A673 (cell line): Measurements from ENCODE around the gene NQO1. TPM values are rescaled to one million over a fixed set of nuclear protein-coding genes. Genes with fewer than 3 reads are reported as not detected.

Source experiments
- BruUV-seq: library from RNA; stranded (reverse); fragments of 400-500 nt; replicated peaks from 2 replicates; lab custom pipeline; 2021; lab: Mats Ljungman, UMichigan
- CTCF ChIA-PET: fragments of 300-600 bp; sonication (Branson Sonifier 250); formaldehyde crosslinking; loops from one replicate; lab custom pipeline; 2022; ENCODE audit warnings: antibody characterized with exemption; lab: Charles Lee
- POLR2A ChIA-PET: fragments of 300-600 bp; sonication (Branson Sonifier 250); formaldehyde crosslinking; loops from one replicate; lab custom pipeline; 2022; ENCODE audit warnings: antibody characterized with exemption; ENCODE audit not compliant: low non-redundant PET; lab: Charles Lee
- DNase-seq: peaks from one replicate; pipeline ENCODE4 v3.0.0-alpha.2; 2015; ENCODE audit warnings: low spot score
- H3K27ac ChIP-seq: fragments of 200-600 bp; sonication (generic); 2 replicates; pipeline ENCODE4 v1.5.1; 2016; ENCODE audit warnings: mixed run types, low read depth, mild to moderate bottlenecking, mixed read lengths, antibody characterized with exemption, low read length; ENCODE audit not compliant: poor library complexity, severe bottlenecking
- H3K27me3 ChIP-seq: fragments of 200-600 bp; sonication (generic); replicated peaks from 2 replicates; pipeline ENCODE4 v1.6.1; 2017; ENCODE audit warnings: mixed run types, low read depth, mild to moderate bottlenecking, mixed read lengths, antibody characterized with exemption, low read length; ENCODE audit not compliant: insufficient read depth, poor library complexity
- H3K36me3 ChIP-seq: fragments of 200-600 bp; sonication (generic); 2 replicates; pipeline ENCODE4 v1.6.1; 2016; ENCODE audit warnings: mixed run types, mild to moderate bottlenecking, mixed read lengths, antibody characterized with exemption, low read length; ENCODE audit not compliant: insufficient read depth, poor library complexity, severe bottlenecking
- H3K4me1 ChIP-seq: fragments of 200-600 bp; sonication (generic); 2 replicates; pipeline ENCODE4 v1.6.1; 2017; ENCODE audit warnings: mixed run types, mild to moderate bottlenecking, mixed read lengths, antibody characterized with exemption, low read length; ENCODE audit not compliant: insufficient read depth, poor library complexity, severe bottlenecking
- H3K4me3 ChIP-seq: fragments of 200-600 bp; sonication (generic); 2 replicates; pipeline ENCODE4 v1.5.1; 2016; ENCODE audit warnings: low read depth, mixed run types, mild to moderate bottlenecking, mixed read lengths, low read length; ENCODE audit not compliant: poor library complexity, severe bottlenecking
- H3K9me3 ChIP-seq: fragments of 200-600 bp; sonication (generic); 2 replicates; pipeline ENCODE4 v1.6.1; 2016; ENCODE audit warnings: mixed run types, low read depth, mild to moderate bottlenecking, mixed read lengths, antibody characterized with exemption, low read length; ENCODE audit not compliant: poor library complexity, severe bottlenecking
- EZH2 ChIP-seq: fragments of 200-600 bp; sonication (generic); IDR thresholded peaks from 2 replicates; pipeline ENCODE4 v1.6.1; 2017; ENCODE audit warnings: borderline replicate concordance, low read depth, mild to moderate bottlenecking, mixed read lengths, antibody characterized with exemption, low read length; ENCODE audit not compliant: poor library complexity, severe bottlenecking
- intact Hi-C: fragments of 100-400 bp; cut with micrococcal nuclease; formaldehyde crosslinking; loops from one replicate; pipeline ENCODE4 v1.10.0; 2022; ENCODE audit not compliant: unreplicated experiment
- total RNA-seq: library from RNA; stranded (reverse); gene quantifications from 2 replicates; pipeline ENCODE4 v1.2.3, GENCODE V29; 2021
- TF ChIP-seq, protein P1 (sequence below): fragments of 300-800, 200-600 bp; sonication (generic); conservative IDR thresholded peaks from 2 replicates; pipeline ENCODE4 v1.5.1; 2017; ENCODE audit warnings: low read depth, mild to moderate bottlenecking, antibody characterized with exemption, low read length, moderate library complexity, mixed read lengths

The NQO1 gene
- total RNA-seq, 1 experiment from 2014 or later, result 61.7 TPM

DNA sequence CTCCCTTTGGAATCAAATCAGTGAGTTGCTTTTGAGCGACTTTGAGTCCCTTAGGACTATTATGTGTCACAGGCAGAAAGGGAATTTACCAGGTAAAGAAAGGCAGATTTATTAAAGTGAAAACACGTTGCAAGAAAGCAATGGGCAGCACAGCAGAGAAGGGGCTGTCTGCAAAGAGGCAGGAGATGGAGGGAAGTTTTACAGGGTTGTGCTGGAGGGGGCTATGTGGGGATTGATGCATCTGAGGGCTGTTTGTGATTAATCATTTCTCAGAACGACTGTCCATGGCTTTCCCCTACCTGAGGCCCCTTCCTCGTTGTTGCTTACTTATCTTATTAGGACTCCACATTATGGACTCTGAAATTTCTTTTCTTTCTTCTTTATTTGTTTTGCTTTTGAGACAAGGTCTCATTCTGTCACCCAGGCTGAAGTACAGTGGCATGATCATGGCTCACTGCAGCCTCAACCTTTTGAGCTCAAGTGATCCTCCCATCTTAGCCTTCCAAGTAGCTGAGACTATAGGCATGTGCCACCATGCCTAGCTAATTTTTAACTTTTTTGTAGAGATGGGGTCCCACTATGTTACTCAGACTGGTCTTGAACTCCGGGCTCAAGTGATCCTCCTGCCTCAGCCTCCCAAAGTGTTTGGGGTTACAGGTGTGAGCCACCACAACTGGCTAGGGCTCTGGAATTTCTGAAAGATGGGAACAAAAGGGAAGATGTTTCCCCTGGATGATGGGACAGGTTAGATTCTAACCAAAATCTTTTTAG, 41.3 kb upstream of the NQO1 start:
- TF ChIP-seq EZH2, result no peak
- TF ChIP-seq, protein P1, sequence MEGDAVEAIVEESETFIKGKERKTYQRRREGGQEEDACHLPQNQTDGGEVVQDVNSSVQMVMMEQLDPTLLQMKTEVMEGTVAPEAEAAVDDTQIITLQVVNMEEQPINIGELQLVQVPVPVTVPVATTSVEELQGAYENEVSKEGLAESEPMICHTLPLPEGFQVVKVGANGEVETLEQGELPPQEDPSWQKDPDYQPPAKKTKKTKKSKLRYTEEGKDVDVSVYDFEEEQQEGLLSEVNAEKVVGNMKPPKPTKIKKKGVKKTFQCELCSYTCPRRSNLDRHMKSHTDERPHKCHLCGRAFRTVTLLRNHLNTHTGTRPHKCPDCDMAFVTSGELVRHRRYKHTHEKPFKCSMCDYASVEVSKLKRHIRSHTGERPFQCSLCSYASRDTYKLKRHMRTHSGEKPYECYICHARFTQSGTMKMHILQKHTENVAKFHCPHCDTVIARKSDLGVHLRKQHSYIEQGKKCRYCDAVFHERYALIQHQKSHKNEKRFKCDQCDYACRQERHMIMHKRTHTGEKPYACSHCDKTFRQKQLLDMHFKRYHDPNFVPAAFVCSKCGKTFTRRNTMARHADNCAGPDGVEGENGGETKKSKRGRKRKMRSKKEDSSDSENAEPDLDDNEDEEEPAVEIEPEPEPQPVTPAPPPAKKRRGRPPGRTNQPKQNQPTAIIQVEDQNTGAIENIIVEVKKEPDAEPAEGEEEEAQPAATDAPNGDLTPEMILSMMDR, result no peak
- H3K27me3 ChIP-seq, result no peaks in the 10 kb centered on the region
- CTCF ChIA-PET, result no interaction called here

DNA sequence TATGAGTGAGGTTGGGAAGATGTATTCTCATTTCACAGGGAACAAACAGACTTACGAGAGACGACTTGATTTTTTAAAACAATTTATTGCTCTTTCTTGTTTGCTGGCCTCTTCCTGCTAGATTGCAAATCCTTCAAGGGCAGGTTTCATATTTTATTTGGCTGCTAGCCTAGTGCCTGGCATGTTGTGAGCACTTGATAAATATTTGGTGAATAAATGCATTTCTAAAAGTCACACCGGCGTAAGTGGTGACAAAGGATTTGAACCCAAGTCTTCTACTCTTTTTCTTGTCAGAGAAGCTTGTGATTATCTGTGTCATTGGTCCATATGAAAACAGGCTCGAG, 37.2 kb upstream of the NQO1 start:
- Histone ChIP-seq H3K27me3 (no peaks in the 10 kb centered on the region), H3K27ac (peak overlapping the region; percentile 78), H3K4me1 (no peaks in the 10 kb centered on the region), H3K4me3 (peak overlapping the region; percentile 89), H3K9me3 (no peaks in the 10 kb centered on the region), H3K36me3 (no peaks in the 10 kb centered on the region)
- CTCF ChIA-PET, result no interaction called here
- no peak for TF ChIP-seq EZH2
- TF ChIP-seq, protein P1, result no peak
- DNase-seq, result no peak
- BruUV-seq, result no TSS peak
- POLR2A ChIA-PET, result no interaction called here
- intact Hi-C loops, result no loop called here

More for the DNA sequence above, 41.3 kb upstream of the NQO1 start:
- Histone ChIP-seq H3K4me3 (no peak overlapping the region), H3K27ac (no peak overlapping the region), H3K9me3 (no peaks in the 10 kb centered on the region), H3K4me1 (no peaks in the 10 kb centered on the region), H3K36me3 (no peaks in the 10 kb centered on the region)
- BruUV-seq, result no TSS peak
- intact Hi-C loops, result no loop called here
- POLR2A ChIA-PET, result no interaction called here
- no peak for DNase-seq

DNA sequence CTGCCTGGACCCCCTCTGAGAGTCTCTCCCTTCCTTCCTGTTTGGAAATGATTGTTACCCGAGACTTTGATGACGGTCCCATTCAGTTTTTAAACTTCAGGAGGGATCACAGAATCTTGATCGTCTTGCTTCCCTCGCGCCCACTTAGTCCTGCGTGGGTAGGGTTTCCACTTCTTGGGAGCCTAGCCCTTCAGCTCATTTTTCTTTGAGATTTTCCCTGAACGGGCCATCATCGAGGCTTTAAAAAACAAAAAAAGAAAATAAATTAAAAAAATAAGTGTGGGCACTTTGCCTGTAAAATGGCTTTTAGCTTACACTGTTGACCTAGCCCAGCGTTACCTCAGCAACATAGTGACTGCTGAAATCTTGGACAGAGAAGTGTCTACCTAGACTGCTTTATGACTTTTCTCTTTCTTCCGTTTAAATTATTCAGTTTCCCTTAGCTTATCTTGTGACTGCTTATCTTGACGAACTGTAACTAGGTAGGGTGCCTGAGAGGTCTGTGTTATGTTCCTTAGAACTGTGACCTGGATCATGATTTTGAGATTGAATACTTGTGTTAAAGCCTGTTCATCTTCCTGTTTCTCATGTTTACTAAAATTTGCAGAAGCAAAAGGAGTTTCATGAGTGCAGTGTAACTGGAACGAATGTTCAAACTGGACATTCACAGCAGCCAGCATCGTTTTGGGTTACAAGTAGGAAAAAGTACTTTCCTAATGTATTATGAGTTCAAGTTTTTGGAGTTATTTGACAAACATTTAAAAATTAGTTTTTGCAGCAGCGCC, 36.6 kb upstream of the NQO1 start:
- intact Hi-C loops, result no loop called here
- BruUV-seq, result TSS peak; percentile 65

More for the DNA sequence above, 36.6 kb upstream of the NQO1 start:
- Histone ChIP-seq H3K4me1 (no peaks in the 10 kb centered on the region), H3K4me3 (peak overlapping the region; percentile 89), H3K36me3 (no peaks in the 10 kb centered on the region), H3K27ac (peak overlapping the region; percentile 78), H3K27me3 (no peaks in the 10 kb centered on the region), H3K9me3 (no peaks in the 10 kb centered on the region)
- ChIA-PET CTCF (interaction anchor here (0.5 kb wide), 1 partner anchor 432 kb away, joined by 4 read pairs; no protein-coding TSS in a partner anchor), POLR2A (interaction anchor here (0.6 kb wide), 2 partner anchors 19 to 141 kb away, joined by 3 to 11 read pairs; no protein-coding TSS in a partner anchor)
- TF ChIP-seq EZH2, result no peak
- TF ChIP-seq, protein P1, result no peak
- DNase-seq, result no peak
